SK-N-SH (cell line): ENCODE data around the gene PEX3. TPM values are rescaled to one million over a fixed set of nuclear protein-coding genes. Genes with fewer than 3 reads are reported as not detected.

Experiments used
- CTCF ChIA-PET: fragments of 300-600, 350-600 bp; formaldehyde crosslinking; extraction: SDS; loops from one replicate; lab custom pipeline; 2021; lab: Yijun Ruan, JAX
- POLR2A ChIA-PET: fragments of 350-600 bp; sonication (Branson Sonifier 250); formaldehyde crosslinking; extraction: SDS; loops from one replicate; lab custom pipeline; 2020; ENCODE audit warnings: antibody characterized with exemption, inconsistent platforms; lab: Yijun Ruan, JAX
- DNase-seq: peaks from one replicate; pipeline ENCODE4 v3.0.0; 2012
- H2AFZ ChIP-seq: fragments of 200-600 bp; sonication (generic); 2 replicates; pipeline ENCODE4 v1.8.1; 2016; ENCODE audit warnings: antibody characterized with exemption, mild to moderate bottlenecking, low read depth
- H3F3A ChIP-seq: fragments of 200-600 bp; sonication (generic); replicated peaks from 2 replicates; pipeline ENCODE3; 2016; ENCODE audit warnings: antibody characterized with exemption, mild to moderate bottlenecking; ENCODE audit not compliant: insufficient read depth
- H3K27ac ChIP-seq, 2 experiments: fragments of 200-500 bp in 1 of 2; fragments of 200-600 bp in 1 of 2; sonication (Bioruptor generic) in 1 of 2; sonication (generic), shearing (Covaris generic) in 1 of 2; 2 replicates each; pipeline versions ENCODE4 v1.5.1 to v1.6.1; 2014 to 2016; ENCODE audit warnings: low read depth in 2 of 2, inconsistent platforms in 1 of 2, low read length in 1 of 2, mild to moderate bottlenecking in 1 of 2, mixed read lengths in 1 of 2
- H3K27me3 ChIP-seq: fragments of 200-600 bp; sonication (generic), shearing (Covaris generic); 2 replicates; pipeline ENCODE4 v1.6.1; 2016; ENCODE audit warnings: mixed run types; ENCODE audit not compliant: insufficient read depth
- H3K36me3 ChIP-seq, 2 experiments: fragments of 200-500 bp in 1 of 2; fragments of 200-600 bp in 1 of 2; sonication (Bioruptor generic) in 1 of 2; sonication (generic) in 1 of 2; replicated peaks in 1 of 2; 2 replicates each; pipeline versions ENCODE3 to v1.5.1; 2014 to 2016; ENCODE audit warnings: low read length in 1 of 2, mild to moderate bottlenecking in 1 of 2; ENCODE audit not compliant: insufficient read depth in 2 of 2, control insufficient read depth in 1 of 2
- H3K4me1 ChIP-seq, 2 experiments: fragments of 200-500 bp in 1 of 2; fragments of 200-600 bp in 1 of 2; sonication (Bioruptor generic) in 1 of 2; sonication (generic), shearing (Covaris generic) in 1 of 2; 2 replicates each; pipeline versions ENCODE4 v1.5.1 to v1.6.1; 2014 to 2016; ENCODE audit warnings: low read depth in 1 of 2, low read length in 1 of 2, mixed run types in 1 of 2; ENCODE audit not compliant: insufficient read depth in 2 of 2, control insufficient read depth in 1 of 2
- H3K4me2 ChIP-seq: fragments of 200-600 bp; sonication (generic), shearing (Covaris generic); 2 replicates; pipeline ENCODE4 v1.6.1; 2017; ENCODE audit warnings: mixed run types
- H3K4me3 ChIP-seq, 2 experiments: fragments of 200-500 bp in 1 of 2; fragments of 200-600 bp in 1 of 2; sonication (Bioruptor generic) in 1 of 2; sonication (generic), shearing (Covaris generic) in 1 of 2; 2 replicates each; pipeline versions ENCODE4 v1.5.1 to v1.8.1; 2014 to 2016; ENCODE audit warnings: low read depth in 2 of 2, inconsistent platforms in 1 of 2, low read length in 1 of 2, mild to moderate bottlenecking in 1 of 2, mixed read lengths in 1 of 2, moderate library complexity in 1 of 2
- H3K79me2 ChIP-seq: fragments of 200-600 bp; sonication (generic); 2 replicates; pipeline ENCODE4 v1.8.1; 2017; ENCODE audit warnings: mild to moderate bottlenecking; ENCODE audit not compliant: insufficient read depth
- H3K9ac ChIP-seq: fragments of 200-600 bp; sonication (generic); 2 replicates; pipeline ENCODE4 v1.6.1; 2017; ENCODE audit warnings: mixed run types
- H3K9me2 ChIP-seq: fragments of 200-600 bp; sonication (generic); 2 replicates; pipeline ENCODE4 v1.6.1; 2017; ENCODE audit warnings: mixed run types
- H3K9me3 ChIP-seq: fragments of 200-600 bp; sonication (generic); 2 replicates; pipeline ENCODE4 v1.6.1; 2017; ENCODE audit warnings: mixed run types, mild to moderate bottlenecking, moderate library complexity
- H4K20me1 ChIP-seq: fragments of 200-600 bp; sonication (generic); 2 replicates; pipeline ENCODE4 v1.6.1; 2017; ENCODE audit warnings: mild to moderate bottlenecking, mixed run types; ENCODE audit not compliant: insufficient read depth
- CHD2 ChIP-seq: fragments of 150-350 bp; IDR thresholded peaks from 2 replicates; pipeline ENCODE4 v1.6.1; 2018; ENCODE audit warnings: low read length; ENCODE audit not compliant: partially characterized antibody
- EZH2phosphoT487 ChIP-seq: fragments of 200-600 bp; sonication (generic); IDR thresholded peaks from 2 replicates; pipeline ENCODE4 v1.6.1; 2017; ENCODE audit warnings: low read depth, mixed run types, mild to moderate bottlenecking, antibody characterized with exemption, moderate library complexity, borderline replicate concordance
- GABPA ChIP-seq: IDR thresholded peaks from 2 replicates; pipeline ENCODE4 v1.4.0; 2012; ENCODE audit warnings: low read depth, mild to moderate bottlenecking
- IRF3 ChIP-seq: fragments of 150-350 bp; IDR thresholded peaks from 2 replicates; pipeline ENCODE4 v1.6.1; 2016; ENCODE audit warnings: mild to moderate bottlenecking, low read depth, low read length
- JUND ChIP-seq: IDR thresholded peaks from 2 replicates; pipeline ENCODE4 v1.4.0; 2012
- MEF2A ChIP-seq: IDR thresholded peaks from 2 replicates; pipeline ENCODE4 v1.4.0; 2012; ENCODE audit warnings: low read depth, borderline replicate concordance
- MXI1 ChIP-seq: IDR thresholded peaks from 2 replicates; pipeline ENCODE4 v1.6.1; 2012; ENCODE audit warnings: mild to moderate bottlenecking, low read depth, low read length, improper control_type of control experiment
- NFIC ChIP-seq: IDR thresholded peaks from 2 replicates; pipeline ENCODE4 v1.4.0; 2012; ENCODE audit warnings: borderline replicate concordance
- NRF1 ChIP-seq: IDR thresholded peaks from 2 replicates; pipeline ENCODE4 v1.6.1; 2012; ENCODE audit warnings: low read depth, mild to moderate bottlenecking, low read length
- RCOR1 ChIP-seq: fragments of 150-350 bp; IDR thresholded peaks from 2 replicates; pipeline ENCODE4 v1.6.1; 2017; ENCODE audit warnings: antibody characterized with exemption, low read length
- RFX5 ChIP-seq: IDR thresholded peaks from 2 replicates; pipeline ENCODE4 v1.6.1; 2012; ENCODE audit warnings: mild to moderate bottlenecking, improper control_type of control experiment, low read length
- RXRA ChIP-seq: IDR thresholded peaks from 2 replicates; pipeline ENCODE4 v1.4.0; 2012; ENCODE audit warnings: low read depth, mild to moderate bottlenecking, borderline replicate concordance
- SMC3 ChIP-seq: IDR thresholded peaks from 2 replicates; pipeline ENCODE4 v1.6.1; 2012; ENCODE audit warnings: low read depth, low read length, improper control_type of control experiment
- TAF1 ChIP-seq: IDR thresholded peaks from 2 replicates; pipeline ENCODE4 v1.6.1; 2012; ENCODE audit warnings: low read depth, mild to moderate bottlenecking, low read length, moderate library complexity, borderline replicate concordance
- TCF12 ChIP-seq: IDR thresholded peaks from 2 replicates; pipeline ENCODE4 v1.4.0; 2012
- TEAD4 ChIP-seq: IDR thresholded peaks from 2 replicates; pipeline ENCODE4 v1.4.0; 2012; ENCODE audit warnings: mild to moderate bottlenecking, borderline replicate concordance; ENCODE audit not compliant: insufficient read depth
- YY1 ChIP-seq: IDR thresholded peaks from 2 replicates; pipeline ENCODE4 v1.4.0; 2012; ENCODE audit warnings: low read depth, mild to moderate bottlenecking
- WGBS: methylation state at CpG from one replicate; pipeline ENCODE4 v1.1.6; 2017; ENCODE audit warnings: low lambda C conversion rate; 5-methylcytosine and 5-hydroxymethylcytosine counted together
- polyA plus RNA-seq, 3 experiments: library from polyadenylated mRNA; depleted of rRNA; stranded (reverse); fragments of >200 nt; gene quantifications; 2 replicates each; pipeline ENCODE4 v1.2.3, GENCODE V29; 2012
- TF ChIP-seq, protein P1 (sequence below): fragments of 200-600 bp; sonication (generic); IDR thresholded peaks from 2 replicates; pipeline ENCODE4 v1.6.1; 2017; ENCODE audit warnings: antibody characterized with exemption, mild to moderate bottlenecking, moderate library complexity
- TF ChIP-seq, protein P2 (sequence below): fragments of 150-350 bp; IDR thresholded peaks from 2 replicates; pipeline ENCODE4 v1.6.1; 2017; ENCODE audit warnings: antibody characterized with exemption, low read length, low read depth, borderline replicate concordance

The PEX3 gene
- polyA plus RNA-seq, 1 of the 3 experiments (the other 2 are of a cell fraction): 14.1 TPM

- H3K27ac ChIP-seq: no peak overlapping the region
- no peak overlapping the region for H3K4me2 ChIP-seq
- no peaks in the 10 kb centered on the region for H3K27me3 ChIP-seq
- CTCF ChIA-PET: interaction anchor here (0.6 to 0.8 kb wide), 2 partner anchors 10 to 15 kb away, joined by 3 read pairs; no protein-coding TSS in a partner anchor
- no peaks in the 10 kb centered on the region for H3K9me2 ChIP-seq
- POLR2A ChIA-PET: no interaction called here
- H3K9ac ChIP-seq: no peak overlapping the region
- 91% methylated on average over 3 of the region's 3 CpGs for WGBS
- no peaks in the 10 kb centered on the region for H3K79me2 ChIP-seq
- no peak overlapping the region for H2AFZ ChIP-seq
- TF ChIP-seq IRF3 (no peak), MEF2A (no peak), RFX5 (no peak), CHD2 (no peak), YY1 (no peak), GABPA (no peak)
- TF ChIP-seq, all 33 proteins: peak for 0
- Histone ChIP-seq H3F3A (peaks cover 3% of the 10 kb centered on the region), H3K4me1 (no peaks in the 10 kb centered on the region), H3K9me3 (no peaks in the 10 kb centered on the region), H3K4me3 (no peak overlapping the region), H3K36me3 (peaks cover 2 to 6% of the 10 kb centered on the region in 2 experiments), H4K20me1 (no peaks in the 10 kb centered on the region)
- no peak for DNase-seq
Observed at GRCh38 chr6:143486752-143487151, 36.1 kb downstream of the PEX3 start.

DNA sequence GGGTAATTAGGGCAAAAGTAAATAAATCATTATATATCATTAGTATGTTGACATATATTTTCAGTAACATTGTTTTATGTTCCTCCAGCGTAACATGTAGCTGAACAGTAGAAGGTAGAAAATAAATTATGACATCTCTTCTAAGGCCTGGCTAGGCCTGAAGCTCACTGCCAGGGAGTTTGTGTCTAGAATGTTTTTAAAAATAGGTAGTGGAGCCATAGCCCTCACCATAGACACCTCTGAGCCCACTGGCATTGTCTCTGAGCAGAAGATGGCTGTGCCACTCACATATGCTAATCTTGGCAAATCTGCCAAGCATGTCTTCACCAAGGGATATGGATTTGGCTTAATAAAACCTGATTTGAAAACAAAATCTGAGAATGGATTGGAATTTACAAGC, 39.6 kb downstream of the PEX3 start:
- H3K4me1 ChIP-seq: no peaks in the 10 kb centered on the region
- no peaks in the 10 kb centered on the region for H4K20me1 ChIP-seq
- no peaks in the 10 kb centered on the region for H3K9me3 ChIP-seq
- 93% methylated on average over 1 of the region's 1 CpG for WGBS
- no peaks in the 10 kb centered on the region for H3K9me2 ChIP-seq
- no peaks in the 10 kb centered on the region for H3K27me3 ChIP-seq
- no peak overlapping the region for H3K9ac ChIP-seq
- no peak overlapping the region for H2AFZ ChIP-seq
- H3K4me3 ChIP-seq: no peak overlapping the region
- no peak overlapping the region for H3K4me2 ChIP-seq
- H3K36me3 ChIP-seq: peaks cover 0 to 14% of the 10 kb centered on the region in 2 experiments
- DNase-seq: no peak
- H3K27ac ChIP-seq: no peak overlapping the region
- no peak for TF ChIP-seq RFX5
- TF ChIP-seq SMC3: no peak
- TF ChIP-seq, protein P1, sequence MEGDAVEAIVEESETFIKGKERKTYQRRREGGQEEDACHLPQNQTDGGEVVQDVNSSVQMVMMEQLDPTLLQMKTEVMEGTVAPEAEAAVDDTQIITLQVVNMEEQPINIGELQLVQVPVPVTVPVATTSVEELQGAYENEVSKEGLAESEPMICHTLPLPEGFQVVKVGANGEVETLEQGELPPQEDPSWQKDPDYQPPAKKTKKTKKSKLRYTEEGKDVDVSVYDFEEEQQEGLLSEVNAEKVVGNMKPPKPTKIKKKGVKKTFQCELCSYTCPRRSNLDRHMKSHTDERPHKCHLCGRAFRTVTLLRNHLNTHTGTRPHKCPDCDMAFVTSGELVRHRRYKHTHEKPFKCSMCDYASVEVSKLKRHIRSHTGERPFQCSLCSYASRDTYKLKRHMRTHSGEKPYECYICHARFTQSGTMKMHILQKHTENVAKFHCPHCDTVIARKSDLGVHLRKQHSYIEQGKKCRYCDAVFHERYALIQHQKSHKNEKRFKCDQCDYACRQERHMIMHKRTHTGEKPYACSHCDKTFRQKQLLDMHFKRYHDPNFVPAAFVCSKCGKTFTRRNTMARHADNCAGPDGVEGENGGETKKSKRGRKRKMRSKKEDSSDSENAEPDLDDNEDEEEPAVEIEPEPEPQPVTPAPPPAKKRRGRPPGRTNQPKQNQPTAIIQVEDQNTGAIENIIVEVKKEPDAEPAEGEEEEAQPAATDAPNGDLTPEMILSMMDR: no peak
- no peak for TF ChIP-seq JUND
- no peak for TF ChIP-seq NFIC
- TF ChIP-seq, protein P2, sequence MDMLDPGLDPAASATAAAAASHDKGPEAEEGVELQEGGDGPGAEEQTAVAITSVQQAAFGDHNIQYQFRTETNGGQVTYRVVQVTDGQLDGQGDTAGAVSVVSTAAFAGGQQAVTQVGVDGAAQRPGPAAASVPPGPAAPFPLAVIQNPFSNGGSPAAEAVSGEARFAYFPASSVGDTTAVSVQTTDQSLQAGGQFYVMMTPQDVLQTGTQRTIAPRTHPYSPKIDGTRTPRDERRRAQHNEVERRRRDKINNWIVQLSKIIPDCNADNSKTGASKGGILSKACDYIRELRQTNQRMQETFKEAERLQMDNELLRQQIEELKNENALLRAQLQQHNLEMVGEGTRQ: no peak
- no peak for TF ChIP-seq RCOR1
- TF ChIP-seq NRF1: no peak
- TF ChIP-seq TAF1: no peak
- no peak for TF ChIP-seq EZH2phosphoT487
- TF ChIP-seq IRF3: no peak
- TF ChIP-seq GABPA: no peak
- TF ChIP-seq TCF12: no peak
- TF ChIP-seq MXI1: no peak
- no peak for TF ChIP-seq TEAD4
- no peak for TF ChIP-seq RXRA
- ChIA-PET POLR2A (no interaction called here), CTCF (interaction anchor here (0.9 to 1.5 kb wide), 2 partner anchors 23 to 1016 kb away, joined by 3 to 4 read pairs; no protein-coding TSS in a partner anchor)
- H3F3A ChIP-seq: peaks cover 3% of the 10 kb centered on the region
- no peaks in the 10 kb centered on the region for H3K79me2 ChIP-seq
